Stimulated activated CD4-positive, alpha-beta T cell treated with anti-CD3 and anti-CD28 coated beads, TNF-alpha, amount 100 ng/mL, for 24 hours (primary cell): ENCODE measurements around the gene TECPR2.
"Not testable (repeated sequence)": the region's sequence is repeated elsewhere in the genome, so short reads cannot be mapped to it uniquely, and the experiment has no call there.

Source experiments
- DNase-seq, 3 experiments: peaks; one replicate each; pipeline ENCODE4 v3.0.0-alpha.2; 2020; ENCODE audit warnings: low read depth in 3 of 3

TECPR2 gene

GRCh38 chr14:102333795-102334705 lies 28.7 kb upstream of the TECPR2 start:
- no peak for DNase-seq

GRCh38 chr14:102335163-102335562 lies 27.6 kb upstream of the TECPR2 start:
- no peak for DNase-seq

- DNase-seq = no peak
These were observed 24.0 kb upstream of the TECPR2 start for GRCh38 chr14:102338724-102339123.

- DNase-seq = no peak
These were observed 21.2 kb upstream of the TECPR2 start for GRCh38 chr14:102341566-102341965.

GRCh38 chr14:102342238-102342637 lies 20.5 kb upstream of the TECPR2 start:
- DNase-seq = no peak

GRCh38 chr14:102344084-102344483 lies 18.7 kb upstream of the TECPR2 start:
- no peak for DNase-seq

GRCh38 chr14:102344485-102344884 lies 18.3 kb upstream of the TECPR2 start:
- DNase-seq = no peak

- no peak for DNase-seq
These were observed 17.5 kb upstream of the TECPR2 start for GRCh38 chr14:102345232-102345631.

- no peak for DNase-seq
These were observed 16.1 kb upstream of the TECPR2 start for GRCh38 chr14:102346645-102347044.

GRCh38 chr14:102348376-102348775 lies 14.4 kb upstream of the TECPR2 start:
- DNase-seq = no peak

- DNase-seq = no peak
These were observed 11.7 kb upstream of the TECPR2 start for GRCh38 chr14:102351023-102351422.

- not testable (repeated sequence) for DNase-seq
These were observed 11.1 kb upstream of the TECPR2 start for GRCh38 chr14:102351593-102351992.

GRCh38 chr14:102352213-102352612 lies 10.5 kb upstream of the TECPR2 start:
- no peak for DNase-seq

GRCh38 chr14:102353126-102353619 lies 9.6 kb upstream of the TECPR2 start:
- DNase-seq = no peak

- DNase-seq = no peak
These were observed 6.5 kb upstream of the TECPR2 start for GRCh38 chr14:102356280-102356679.

GRCh38 chr14:102359341-102359740 lies 3.4 kb upstream of the TECPR2 start:
- DNase-seq = no peak

- no peak for DNase-seq
These were observed 2.4 kb upstream of the TECPR2 start for GRCh38 chr14:102360388-102360787.

GRCh38 chr14:102362084-102362483 lies 657 bp upstream of the TECPR2 start:
- DNase-seq = peak; percentile 41 to 58 (median 52)

- DNase-seq = peak in 1 of 3 experiments; percentile 32
These were observed 622 bp downstream of the TECPR2 start for GRCh38 chr14:102363182-102363943.

GRCh38 chr14:102370305-102370809 lies 7.6 kb downstream of the TECPR2 start:
- no peak for DNase-seq

GRCh38 chr14:102371361-102371760 lies 8.6 kb downstream of the TECPR2 start:
- no peak for DNase-seq

- no peak for DNase-seq
These were observed 10.4 kb downstream of the TECPR2 start for GRCh38 chr14:102373110-102373509.
